Central memory CD8-positive, alpha-beta T cell (primary cell): ENCODE measurements around the gene MRPS23.
"Not testable (repeated sequence)": the region's sequence is repeated elsewhere in the genome, so short reads cannot be mapped to it uniquely, and the experiment has no call there.

Experiments used
- ATAC-seq: fragments of 150-1000 bp; cut with Tn5 transposase; replicated peaks from 2 replicates; pipeline ENCODE4 v1.10.0; 2022; ENCODE audit warnings: mild to moderate bottlenecking, moderate FRiP score, moderate number of reproducible peaks; ENCODE audit not compliant: poor library complexity, severe bottlenecking; ENCODE audit errors: extremely low read depth
- DNase-seq, 2 donors: peaks; one replicate each; pipeline ENCODE4 v3.0.0; 2021; ENCODE audit warnings: low spot score in 2 of 2
- H3K27ac Mint-ChIP-seq: one replicate; pipeline ENCODE4 v1.8.0; 2022; ENCODE audit warnings: low read depth, mild to moderate bottlenecking, moderate library complexity, mixed read lengths
- H3K27me3 Mint-ChIP-seq: one replicate; pipeline ENCODE4 v1.8.0; 2022; ENCODE audit warnings: mixed read lengths
- H3K36me3 Mint-ChIP-seq: one replicate; pipeline ENCODE4 v1.8.0; 2022; ENCODE audit warnings: mild to moderate bottlenecking, moderate library complexity, mixed read lengths; ENCODE audit not compliant: insufficient read depth
- H3K4me1 Mint-ChIP-seq: one replicate; pipeline ENCODE4 v1.8.0; 2022; ENCODE audit warnings: mixed read lengths
- H3K4me3 Mint-ChIP-seq: one replicate; pipeline ENCODE4 v1.8.0; 2022; ENCODE audit warnings: mild to moderate bottlenecking, moderate library complexity, mixed read lengths
- H3K9me3 Mint-ChIP-seq: one replicate; pipeline ENCODE4 v1.8.0; 2022; ENCODE audit warnings: mixed read lengths

MRPS23 gene

GRCh38 chr17:57855391-57856035 is 5.7 kb upstream of the MRPS23 start:
- no peaks in the 10 kb centered on the region for H3K9me3 Mint-ChIP-seq
- ATAC-seq (no peak), DNase-seq (no peak)
- H3K4me1 Mint-ChIP-seq: peaks cover 15% of the 10 kb centered on the region
- H3K27ac Mint-ChIP-seq: no peak overlapping the region
- peaks cover 17% of the 10 kb centered on the region for H3K27me3 Mint-ChIP-seq
- no peak overlapping the region for H3K4me3 Mint-ChIP-seq
- H3K36me3 Mint-ChIP-seq: peaks cover 11% of the 10 kb centered on the region

- Mint-ChIP-seq H3K9me3 (no peaks in the 10 kb centered on the region), H3K27ac (no peak overlapping the region), H3K27me3 (peaks cover 5% of the 10 kb centered on the region), H3K4me3 (no peak overlapping the region), H3K4me1 (peaks cover 31% of the 10 kb centered on the region), H3K36me3 (peaks cover 19% of the 10 kb centered on the region)
- ATAC-seq (no peak), DNase-seq (no peak)
Measured at GRCh38 chr17:57853695-57854094, 3.9 kb upstream of the MRPS23 start.

- DNase-seq: no peak
- ATAC-seq: no peak
- peaks cover 31% of the 10 kb centered on the region for H3K4me1 Mint-ChIP-seq
- H3K4me3 Mint-ChIP-seq: no peak overlapping the region
- H3K36me3 Mint-ChIP-seq: peaks cover 23% of the 10 kb centered on the region
- H3K27ac Mint-ChIP-seq: no peak overlapping the region
- H3K9me3 Mint-ChIP-seq: no peaks in the 10 kb centered on the region
- no peaks in the 10 kb centered on the region for H3K27me3 Mint-ChIP-seq
Measured at GRCh38 chr17:57852955-57853328, 3.1 kb upstream of the MRPS23 start.

- Mint-ChIP-seq H3K27ac (no peak overlapping the region), H3K27me3 (no peaks in the 10 kb centered on the region), H3K4me1 (peaks cover 31% of the 10 kb centered on the region), H3K9me3 (no peaks in the 10 kb centered on the region), H3K4me3 (peak overlapping the region; percentile 95), H3K36me3 (peaks cover 24% of the 10 kb centered on the region)
- ATAC-seq: no peak
- no peak for DNase-seq
Measured at GRCh38 chr17:57852092-57852954, 2.5 kb upstream of the MRPS23 start.

- Mint-ChIP-seq H3K27ac (peak overlapping the region; percentile 97), H3K4me3 (peak overlapping the region; percentile 95), H3K4me1 (peaks cover 31% of the 10 kb centered on the region), H3K27me3 (no peaks in the 10 kb centered on the region), H3K36me3 (peaks cover 38% of the 10 kb centered on the region), H3K9me3 (no peaks in the 10 kb centered on the region)
- ATAC-seq (peak; percentile 20), DNase-seq (no peak)
Measured at GRCh38 chr17:57849163-57849873, 526 bp downstream of the MRPS23 start.

GRCh38 chr17:57846056-57846945 is 3.5 kb downstream of the MRPS23 start:
- H3K27me3 Mint-ChIP-seq, H3K9me3 Mint-ChIP-seq, ATAC-seq, DNase-seq, H3K4me3 Mint-ChIP-seq, H3K27ac Mint-ChIP-seq: not testable (repeated sequence)
- Mint-ChIP-seq H3K36me3 (peaks cover 50% of the 10 kb centered on the region), H3K4me1 (peaks cover 37% of the 10 kb centered on the region)

GRCh38 chr17:57842280-57842679 is 7.6 kb downstream of the MRPS23 start:
- ATAC-seq (no peak), DNase-seq (no peak)
- peaks cover 55% of the 10 kb centered on the region for H3K36me3 Mint-ChIP-seq
- no peak overlapping the region for H3K4me3 Mint-ChIP-seq
- peaks cover 13% of the 10 kb centered on the region for H3K4me1 Mint-ChIP-seq
- H3K9me3 Mint-ChIP-seq: no peaks in the 10 kb centered on the region
- no peaks in the 10 kb centered on the region for H3K27me3 Mint-ChIP-seq
- H3K27ac Mint-ChIP-seq: no peak overlapping the region

- H3K36me3 Mint-ChIP-seq: peaks cover 45% of the 10 kb centered on the region
- H3K27ac Mint-ChIP-seq: no peak overlapping the region
- no peaks in the 10 kb centered on the region for H3K9me3 Mint-ChIP-seq
- DNase-seq (no peak), ATAC-seq (no peak)
- no peaks in the 10 kb centered on the region for H3K27me3 Mint-ChIP-seq
- H3K4me3 Mint-ChIP-seq: no peak overlapping the region
- H3K4me1 Mint-ChIP-seq: peaks cover 13% of the 10 kb centered on the region
Measured at GRCh38 chr17:57839571-57839923, 10.3 kb downstream of the MRPS23 start.

GRCh38 chr17:57838857-57839570 is 10.8 kb downstream of the MRPS23 start:
- DNase-seq: no peak
- Mint-ChIP-seq H3K9me3 (no peaks in the 10 kb centered on the region), H3K27ac (no peak overlapping the region), H3K4me1 (peaks cover 13% of the 10 kb centered on the region), H3K27me3 (no peaks in the 10 kb centered on the region), H3K36me3 (peaks cover 44% of the 10 kb centered on the region), H3K4me3 (no peak overlapping the region)
- ATAC-seq: no peak

- Mint-ChIP-seq H3K4me3 (no peak overlapping the region), H3K9me3 (no peaks in the 10 kb centered on the region), H3K27ac (no peak overlapping the region), H3K4me1 (peaks cover 11% of the 10 kb centered on the region), H3K36me3 (peaks cover 42% of the 10 kb centered on the region), H3K27me3 (no peaks in the 10 kb centered on the region)
- no peak for DNase-seq
- ATAC-seq: no peak
Measured at GRCh38 chr17:57838453-57838852, 11.4 kb downstream of the MRPS23 start.

- no peaks in the 10 kb centered on the region for H3K4me1 Mint-ChIP-seq
- H3K9me3 Mint-ChIP-seq: no peaks in the 10 kb centered on the region
- H3K27me3 Mint-ChIP-seq: no peaks in the 10 kb centered on the region
- no peak overlapping the region for H3K27ac Mint-ChIP-seq
- ATAC-seq: no peak
- peaks cover 23% of the 10 kb centered on the region for H3K36me3 Mint-ChIP-seq
- no peak overlapping the region for H3K4me3 Mint-ChIP-seq
- no peak for DNase-seq
Measured at GRCh38 chr17:57835333-57835900, 14.4 kb downstream of the MRPS23 start.
